ENCODE data around the gene CTXN2. TPM values are rescaled to one million over a fixed set of nuclear protein-coding genes. Genes with fewer than 3 reads are reported as not detected.
A peak's percentile ranks its signal among the peaks of the same experiment; 100 is the strongest.

The CTXN2 gene
- total RNA-seq, 1 donor from 2014 or later: 0.18 TPM

GRCh38 chr15:48176957-48177356 is 14.5 kb upstream of the CTXN2 start:
- peaks cover 18% of the 10 kb centered on the region for H3K4me1 Mint-ChIP-seq
- H3K4me3 Mint-ChIP-seq: peak overlapping the region; percentile 85
- TF ChIP-seq, protein P1, sequence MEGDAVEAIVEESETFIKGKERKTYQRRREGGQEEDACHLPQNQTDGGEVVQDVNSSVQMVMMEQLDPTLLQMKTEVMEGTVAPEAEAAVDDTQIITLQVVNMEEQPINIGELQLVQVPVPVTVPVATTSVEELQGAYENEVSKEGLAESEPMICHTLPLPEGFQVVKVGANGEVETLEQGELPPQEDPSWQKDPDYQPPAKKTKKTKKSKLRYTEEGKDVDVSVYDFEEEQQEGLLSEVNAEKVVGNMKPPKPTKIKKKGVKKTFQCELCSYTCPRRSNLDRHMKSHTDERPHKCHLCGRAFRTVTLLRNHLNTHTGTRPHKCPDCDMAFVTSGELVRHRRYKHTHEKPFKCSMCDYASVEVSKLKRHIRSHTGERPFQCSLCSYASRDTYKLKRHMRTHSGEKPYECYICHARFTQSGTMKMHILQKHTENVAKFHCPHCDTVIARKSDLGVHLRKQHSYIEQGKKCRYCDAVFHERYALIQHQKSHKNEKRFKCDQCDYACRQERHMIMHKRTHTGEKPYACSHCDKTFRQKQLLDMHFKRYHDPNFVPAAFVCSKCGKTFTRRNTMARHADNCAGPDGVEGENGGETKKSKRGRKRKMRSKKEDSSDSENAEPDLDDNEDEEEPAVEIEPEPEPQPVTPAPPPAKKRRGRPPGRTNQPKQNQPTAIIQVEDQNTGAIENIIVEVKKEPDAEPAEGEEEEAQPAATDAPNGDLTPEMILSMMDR (IDR thresholded peaks at IDR 0.05; ENCODE audit: unreplicated experiment): no peak
- no peak for DNase-seq (ENCODE audit: low spot score in 2 of 2, unreplicated experiment in 2 of 2)
- peaks cover 29% of the 10 kb centered on the region for H3K9me3 Mint-ChIP-seq
- H3K27ac Mint-ChIP-seq: peak overlapping the region; percentile 98
- no peaks in the 10 kb centered on the region for H3K27me3 Mint-ChIP-seq (ENCODE audit: low read depth)
- peaks cover 29% of the 10 kb centered on the region for H3K36me3 Mint-ChIP-seq

DNA sequence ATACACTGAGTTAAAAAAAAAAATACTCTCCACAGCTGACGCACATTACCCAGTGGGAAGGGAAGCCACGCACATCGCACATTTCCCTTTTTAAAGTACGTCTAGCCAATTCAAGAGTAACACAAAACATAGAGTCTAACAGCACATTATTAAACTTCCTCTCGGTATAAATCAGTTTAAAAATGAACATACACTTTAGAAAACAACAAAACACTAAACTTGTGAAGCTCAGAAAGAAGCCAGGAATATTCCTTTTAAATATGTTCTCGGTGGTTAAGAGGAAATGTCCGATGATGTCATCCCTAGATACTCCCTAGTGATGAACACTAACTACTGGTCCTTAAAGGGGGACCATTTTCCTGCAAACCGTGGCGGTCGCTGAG is 14.1 kb upstream of the CTXN2 start:
- Mint-ChIP-seq H3K36me3 (peaks cover 27% of the 10 kb centered on the region), H3K27me3 (ENCODE audit: low read depth) (no peaks in the 10 kb centered on the region), H3K4me3 (peak overlapping the region; percentile 85), H3K4me1 (peaks cover 18% of the 10 kb centered on the region), H3K9me3 (peaks cover 24% of the 10 kb centered on the region), H3K27ac (peak overlapping the region; percentile 98)
- no peak for DNase-seq (ENCODE audit: low spot score in 2 of 2, unreplicated experiment in 2 of 2)
- TF ChIP-seq, protein P1 (IDR thresholded peaks at IDR 0.05; ENCODE audit: unreplicated experiment): no peak

DNA sequence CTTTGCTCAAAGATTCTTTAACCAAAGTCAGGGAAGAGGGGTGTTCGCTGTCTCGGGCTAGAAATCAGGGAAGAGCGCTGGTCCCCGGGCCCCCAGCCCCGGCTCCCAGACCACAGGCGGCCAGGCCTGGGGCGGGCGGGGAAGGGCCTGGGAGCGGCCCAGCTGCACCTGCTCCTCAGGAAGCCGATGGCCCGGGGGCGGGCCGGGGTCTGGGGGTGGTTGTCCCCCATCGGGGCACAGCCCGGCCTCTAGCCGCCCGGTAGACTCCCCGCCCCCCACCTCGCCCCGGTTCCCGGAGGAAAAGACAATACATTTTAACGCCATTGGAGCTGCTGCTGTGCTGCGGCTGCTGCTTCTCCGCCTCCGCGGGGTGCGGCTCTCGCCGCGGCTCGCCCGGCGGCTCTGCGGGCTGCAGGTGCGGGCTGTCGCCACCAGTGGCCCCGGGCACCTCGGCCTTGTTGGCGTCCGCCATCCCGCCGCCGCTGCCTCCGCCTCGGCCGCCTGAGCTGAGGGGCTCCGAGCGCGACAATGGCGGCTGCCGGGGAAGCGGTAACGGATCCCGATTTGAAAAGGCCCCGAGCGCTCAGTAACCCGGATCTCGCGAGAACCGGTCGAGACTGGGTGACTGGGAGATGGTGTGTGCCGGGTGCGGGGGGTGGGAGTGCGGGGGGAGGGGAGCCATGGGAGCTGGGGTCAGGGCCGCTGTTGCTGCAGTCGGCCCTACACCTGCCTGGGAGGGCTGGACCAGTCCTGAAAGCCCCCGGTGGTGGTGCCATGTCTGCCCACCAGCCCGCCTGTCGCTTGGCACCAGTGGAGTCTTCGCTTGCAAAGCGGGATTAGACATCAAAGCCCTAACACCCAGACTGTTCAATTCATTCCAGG is 13.5 kb upstream of the CTXN2 start, which contains the start of gene MYEF2:
TSS of gene MYEF2 (minus strand) at position 530 of the 882 bp plus-strand sequence. CDS start at position 472, 58 bp downstream.
- Mint-ChIP-seq H3K9me3 (peaks cover 18% of the 10 kb centered on the region), H3K27ac (peak within 1 kb of the TSS; percentile 98), H3K27me3 (ENCODE audit: low read depth) (no peaks in the 10 kb centered on the region), H3K4me3 (peak within 1 kb of the TSS; percentile 85), H3K36me3 (peaks cover 20% of the 10 kb centered on the region), H3K4me1 (peaks cover 18% of the 10 kb centered on the region)
- DNase-seq (ENCODE audit: low spot score in 2 of 2, unreplicated experiment in 2 of 2): peak; percentile 68 to 81
- TF ChIP-seq, protein P1 (IDR thresholded peaks at IDR 0.05; ENCODE audit: unreplicated experiment): no peak

DNA sequence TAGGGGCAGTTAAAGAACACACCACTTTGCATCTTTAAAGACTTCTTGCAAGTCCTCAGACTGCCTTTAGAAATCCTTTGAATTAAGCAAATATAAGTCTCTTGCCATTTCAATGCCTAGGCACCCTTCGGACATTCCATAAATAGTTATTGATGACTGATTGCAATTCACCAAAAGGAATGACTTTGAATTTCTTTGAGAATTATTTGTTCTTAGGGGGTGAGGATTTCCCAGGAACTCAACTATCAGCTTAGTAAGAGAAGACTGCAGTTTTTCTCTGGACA is 12.9 kb upstream of the CTXN2 start:
- Mint-ChIP-seq H3K27me3 (ENCODE audit: low read depth) (no peaks in the 10 kb centered on the region), H3K9me3 (peaks cover 12% of the 10 kb centered on the region), H3K4me3 (peak overlapping the region; percentile 63), H3K4me1 (peaks cover 18% of the 10 kb centered on the region), H3K27ac (peak overlapping the region; percentile 39), H3K36me3 (peaks cover 15% of the 10 kb centered on the region)
- TF ChIP-seq, protein P1 (IDR thresholded peaks at IDR 0.05; ENCODE audit: unreplicated experiment): no peak
- DNase-seq (ENCODE audit: low spot score in 2 of 2, unreplicated experiment in 2 of 2): no peak

GRCh38 chr15:48182749-48183148 is 8.7 kb upstream of the CTXN2 start:
- Mint-ChIP-seq H3K27ac (no peak overlapping the region), H3K4me1 (no peaks in the 10 kb centered on the region), H3K9me3 (peaks cover 11% of the 10 kb centered on the region), H3K27me3 (ENCODE audit: low read depth) (peaks cover 8% of the 10 kb centered on the region), H3K36me3 (no peaks in the 10 kb centered on the region), H3K4me3 (no peak overlapping the region)
- DNase-seq (ENCODE audit: low spot score in 2 of 2, unreplicated experiment in 2 of 2): no peak
- TF ChIP-seq, protein P1 (IDR thresholded peaks at IDR 0.05; ENCODE audit: unreplicated experiment): no peak
